HepG2 (cell line): Measurements from ENCODE around the gene SP7. TPM values are rescaled to one million over a fixed set of nuclear protein-coding genes. Genes with fewer than 3 reads are reported as not detected.

Experiments
- ATAC-seq: fragments of 200-7000 bp; cut with Tn5 transposase; 3 replicates; pipeline ENCODE4 v1.9.1; 2020; ENCODE audit warnings: mild to moderate bottlenecking, moderate library complexity
- BruUV-seq: library from RNA; stranded (reverse); fragments of 400-500 nt; replicated peaks from 2 replicates; lab custom pipeline; 2021; lab: Mats Ljungman, UMichigan
- CTCF ChIA-PET: fragments of 300-600 bp; formaldehyde crosslinking; extraction: SDS; loops from one replicate; lab custom pipeline; 2021; ENCODE audit warnings: low total read pairs, inconsistent platforms, low intra/inter-chr PET ratio; lab: Yijun Ruan, JAX
- POLR2A ChIA-PET: fragments of 350-600 bp; sonication (Branson Sonifier 250); formaldehyde crosslinking; loops from one replicate; lab custom pipeline; 2020; ENCODE audit warnings: antibody characterized with exemption, inconsistent platforms; lab: Yijun Ruan, JAX
- DNase-seq: peaks from one replicate; pipeline ENCODE4 v3.0.0-alpha.2; 2015; ENCODE audit warnings: low spot score
- FAIRE-seq: peaks from 3 replicates; lab custom pipeline; 2011; peaks lifted over from hg19 to GRCh38; lab: Jason Lieb, UNC
- H2AFZ ChIP-seq: one replicate; pipeline ENCODE4 v1.6.1; 2011; ENCODE audit warnings: low read length, inconsistent platforms
- H3K27ac ChIP-seq: fragments of 300-600 bp; 3 replicates; pipeline ENCODE4 v1.8.0; 2011; ENCODE audit warnings: mixed run types, mild to moderate bottlenecking, mixed read lengths, low read length, inconsistent platforms; ENCODE audit not compliant: insufficient read depth; ENCODE audit errors: extremely low read length
- H3K27me3 ChIP-seq, 2 experiments: fragments of 200-600 bp in 1 of 2; 2 replicates in 1 of 2; 3 replicates in 1 of 2; pipeline versions ENCODE4 v1.6.0 to v1.8.0; 2011; ENCODE audit warnings: low read length in 2 of 2, mild to moderate bottlenecking in 2 of 2, moderate library complexity in 2 of 2, inconsistent platforms in 1 of 2; ENCODE audit not compliant: insufficient read depth in 2 of 2, control insufficient read depth in 1 of 2
- H3K36me3 ChIP-seq, 2 experiments: fragments of 200-600 bp in 1 of 2; replicated peaks in 1 of 2; 2 replicates in 1 of 2; 3 replicates in 1 of 2; pipeline versions ENCODE4 v1.5.1 to v1.8.0; 2011; ENCODE audit warnings: low read length in 2 of 2, inconsistent platforms in 1 of 2; ENCODE audit not compliant: insufficient read depth in 2 of 2, control insufficient read depth in 1 of 2
- H3K4me1 ChIP-seq: 2 replicates; pipeline ENCODE4 v1.5.1; 2012; ENCODE audit warnings: low read length, inconsistent platforms; ENCODE audit not compliant: insufficient read depth
- H3K4me2 ChIP-seq: 2 replicates; pipeline ENCODE4 v1.6.0; 2011; ENCODE audit warnings: low read depth, low read length, inconsistent platforms
- H3K4me3 ChIP-seq, 3 experiments: fragments of 200-600 bp in 1 of 3; sonication (generic), shearing (Covaris generic) in 1 of 3; replicated peaks in 1 of 3; 2 replicates each; pipeline ENCODE4 v1.5.1; 2011 to 2016; ENCODE audit warnings: low read length in 3 of 3, inconsistent platforms in 2 of 3, low read depth in 2 of 3, mild to moderate bottlenecking in 2 of 3, control low read depth in 1 of 3, mixed read lengths in 1 of 3; ENCODE audit not compliant: insufficient read depth in 1 of 3
- H3K79me2 ChIP-seq: one replicate; pipeline ENCODE4 v1.6.1; 2011; ENCODE audit warnings: low read length, inconsistent platforms; ENCODE audit not compliant: insufficient read depth
- H3K9ac ChIP-seq: 2 replicates; pipeline ENCODE4 v1.6.0; 2011; ENCODE audit warnings: mild to moderate bottlenecking, low read depth, low read length, inconsistent platforms; ENCODE audit not compliant: insufficient read depth
- H3K9me3 ChIP-seq: 2 replicates; pipeline ENCODE4 v1.5.1; 2012; ENCODE audit warnings: mild to moderate bottlenecking, low read length
- H4K20me1 ChIP-seq: 2 replicates; pipeline ENCODE4 v1.6.0; 2011; ENCODE audit warnings: inconsistent platforms, mild to moderate bottlenecking, low read length, moderate library complexity; ENCODE audit not compliant: insufficient read depth
- CREB3 ChIP-seq: sonication (generic); formaldehyde crosslinking; IDR thresholded peaks from 2 replicates; pipeline ENCODE4 v1.5.0; 2020; ENCODE audit warnings: missing genetic modification reagents
- GZF1 ChIP-seq: sonication (generic); formaldehyde crosslinking; IDR thresholded peaks from 2 replicates; pipeline ENCODE4 v1.5.1; 2020; ENCODE audit warnings: mild to moderate bottlenecking, missing genetic modification reagents
- HDAC2 ChIP-seq: sonication (generic); formaldehyde crosslinking; IDR thresholded peaks from 2 replicates; pipeline ENCODE4 v1.4.0; 2020; ENCODE audit warnings: missing genetic modification reagents
- HNRNPK ChIP-seq: fragments of 200-400 bp; formaldehyde crosslinking; IDR thresholded peaks from 2 replicates; pipeline ENCODE4 v1.6.1; 2018; ENCODE audit warnings: low read length, low read depth, moderate library complexity, mild to moderate bottlenecking; ENCODE audit not compliant: poor library complexity, severe bottlenecking
- MAZ ChIP-seq, 2 experiments: sonication (generic) in 1 of 2; formaldehyde crosslinking in 1 of 2; IDR thresholded peaks; 2 replicates each; pipeline versions ENCODE4 v1.5.0 to v1.6.1; 2012 to 2020; ENCODE audit warnings: low read depth in 2 of 2, mild to moderate bottlenecking in 2 of 2, borderline replicate concordance in 1 of 2, improper control_type of control experiment in 1 of 2, low read length in 1 of 2, missing genetic modification reagents in 1 of 2, moderate library complexity in 1 of 2
- POLR2A ChIP-seq, 2 experiments: IDR thresholded peaks; 2 replicates each; pipeline ENCODE4 v1.6.1; 2011; ENCODE audit warnings: low read depth in 2 of 2, low read length in 2 of 2, mild to moderate bottlenecking in 1 of 2, moderate library complexity in 1 of 2; ENCODE audit not compliant: insufficient read depth in 1 of 2
- SIX4 ChIP-seq: sonication (generic); formaldehyde crosslinking; IDR thresholded peaks from 2 replicates; pipeline ENCODE4 v1.4.0; 2020; ENCODE audit warnings: missing genetic modification reagents
- THRA ChIP-seq: sonication (generic); formaldehyde crosslinking; IDR thresholded peaks from 2 replicates; pipeline ENCODE4 v1.4.0; 2020; ENCODE audit warnings: missing genetic modification reagents, borderline replicate concordance
- ZFX ChIP-seq: sonication (generic); formaldehyde crosslinking; IDR thresholded peaks from 2 replicates; pipeline ENCODE4 v1.4.0; 2020; ENCODE audit warnings: mild to moderate bottlenecking, low read depth, missing genetic modification reagents, moderate library complexity
- ZNF124 ChIP-seq: sonication (generic); formaldehyde crosslinking; IDR thresholded peaks from 2 replicates; pipeline ENCODE4 v1.4.0; 2020; ENCODE audit warnings: missing genetic modification reagents
- ZNF224 ChIP-seq: sonication (generic); formaldehyde crosslinking; IDR thresholded peaks from 2 replicates; pipeline ENCODE4 v1.5.0; 2020; ENCODE audit warnings: mild to moderate bottlenecking, missing genetic modification reagents
- ZNF282 ChIP-seq: fragments of 450-650 bp; IDR thresholded peaks from 2 replicates; pipeline ENCODE4 v1.6.1; 2018; ENCODE audit not compliant: partially characterized antibody
- ZNF460 ChIP-seq: sonication (generic); formaldehyde crosslinking; IDR thresholded peaks from 2 replicates; pipeline ENCODE4 v1.5.1; 2020; ENCODE audit warnings: missing genetic modification reagents, mild to moderate bottlenecking, borderline replicate concordance
- ZNF678 ChIP-seq: sonication (generic); formaldehyde crosslinking; IDR thresholded peaks from 2 replicates; pipeline ENCODE4 v1.4.0; 2020; ENCODE audit warnings: mild to moderate bottlenecking, missing genetic modification reagents
- ZNF772 ChIP-seq: sonication (generic); formaldehyde crosslinking; IDR thresholded peaks from 2 replicates; pipeline ENCODE4 v1.5.0; 2020; ENCODE audit warnings: mild to moderate bottlenecking, missing genetic modification reagents
- WGBS: methylation state at CpG from one replicate; pipeline ENCODE4 v1.1.6; 2017; ENCODE audit warnings: low lambda C conversion rate; 5-methylcytosine and 5-hydroxymethylcytosine counted together
- in situ Hi-C: cut with HindIII; loops from 2 replicates; pipeline ENCODE4 v1.10.0; 2017; ENCODE audit warnings: low pct_unique_long_range_greater_than_20kb; ENCODE audit not compliant: extremely low pct_ligation_motif_present
- intact Hi-C: fragments of 100-400 bp; cut with micrococcal nuclease; formaldehyde crosslinking; loops from one replicate; pipeline ENCODE4 v1.10.0; 2022; ENCODE audit not compliant: unreplicated experiment
- polyA plus RNA-seq, 8 experiments: library from polyadenylated mRNA; depleted of rRNA in 3 of 8; stranded (reverse) in 7 of 8; unstranded in 1 of 8; fragments of >200 nt; fragmentation: Illumina TruSeq in 4 of 8; extraction: Trizol in 4 of 8; gene quantifications; 2 replicates each; pipeline versions ENCODE4 v1.2.1 to v1.2.3, GENCODE V29; 2011 to 2016; ENCODE audit warnings: low read depth in 4 of 8, missing spikeins in 1 of 8, mixed read lengths in 1 of 8; ENCODE audit not compliant: insufficient read depth in 1 of 8
- total RNA-seq, 5 experiments: library from RNA; depleted of rRNA; stranded (reverse); fragments of >200 nt; fragmentation: Illumina TruSeq; extraction: Trizol; gene quantifications; 2 replicates each; pipeline ENCODE4 v1.2.3, GENCODE V29; 2016; ENCODE audit warnings: low read depth in 1 of 5
- TF ChIP-seq, protein P1 (sequence below): conservative IDR thresholded peaks from 2 replicates; pipeline ENCODE4 v1.6.1; 2018; ENCODE audit warnings: missing genetic modification reagents
- TF ChIP-seq, protein P2 (sequence below): IDR thresholded peaks from 2 replicates; pipeline ENCODE4 v1.6.1; 2016; ENCODE audit warnings: missing biosample characterization, missing genetic modification reagents, low read depth

SP7 gene
- total and polyA plus RNA-seq, 2 of the 13 experiments (the other 11 are each of a cell fraction or from before 2014, with no cell fraction given), result not detected

DNA sequence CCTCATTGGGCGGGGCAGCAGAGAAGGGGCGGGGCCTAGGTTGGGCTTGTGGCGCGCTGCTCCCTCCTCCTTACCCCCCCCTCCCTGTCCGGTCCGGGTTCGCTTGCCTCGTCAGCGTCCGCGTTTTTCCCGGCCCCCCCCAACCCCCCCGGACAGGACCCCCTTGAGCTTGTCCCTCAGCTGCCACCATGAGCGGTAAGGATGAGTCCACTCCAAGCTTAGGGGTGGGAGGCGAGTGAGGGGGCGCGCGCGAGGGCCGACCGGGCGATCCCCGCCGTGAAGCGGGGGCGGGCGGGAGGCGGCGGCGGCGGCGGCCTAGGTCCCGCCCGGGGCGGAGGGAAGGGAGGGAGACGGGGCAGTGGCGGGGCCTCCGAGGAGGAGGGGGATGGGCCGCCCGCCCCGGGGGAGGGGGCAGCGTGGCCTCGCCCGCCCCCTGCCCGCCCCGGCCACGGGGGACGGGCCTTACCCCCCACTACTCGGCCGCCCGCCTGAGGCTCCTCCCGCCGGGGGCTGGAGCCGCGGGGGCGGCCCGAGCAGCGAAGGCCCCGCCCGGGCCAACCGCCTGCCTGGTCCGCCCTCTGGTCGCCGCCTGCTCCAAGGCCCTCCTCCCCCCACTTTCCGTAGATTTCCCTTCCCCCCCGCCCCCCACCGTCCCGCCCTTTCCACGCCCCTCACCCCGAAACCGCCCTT, 44.1 kb upstream of the SP7 start, which contains the start of gene SP1:
Gene SP1 (plus strand): TSS at position 73 of the 690 bp plus-strand sequence. CDS start 116 bp downstream, at position 189.
- Histone ChIP-seq H2AFZ (peak within 1 kb of the TSS; percentile 77), H3K79me2 (peaks cover 31% of the 10 kb centered on the region), H3K27ac (peak within 1 kb of the TSS; percentile 79), H3K27me3 (no peaks in the 10 kb centered on the region; a peak in 1 of 5 replicates), H4K20me1 (no peaks in the 10 kb centered on the region), H3K36me3 (peaks cover 15 to 24% of the 10 kb centered on the region in 2 experiments), H3K4me1 (peaks cover 50% of the 10 kb centered on the region), H3K9me3 (no peaks in the 10 kb centered on the region), H3K4me2 (peak within 1 kb of the TSS; percentile 65), H3K9ac (peak within 1 kb of the TSS; percentile 74), H3K4me3 (peak within 1 kb of the TSS; percentile 73 to 87 (median 73))
- ChIA-PET POLR2A (interaction anchor here (0.6 to 2.7 kb wide), 22 partner anchors 8 to 301 kb away, joined by 3 to 24 read pairs (median 5); partner anchors contain the start of genes AAAS, CSAD, MYG1 and PRR13), CTCF (interaction anchor here (0.8 kb wide), 1 partner anchor 28 kb away, joined by 3 read pairs; no protein-coding TSS in a partner anchor)
- ATAC-seq (peak; percentile 56), DNase-seq (peak; percentile 76), FAIRE-seq (no peak)
- in situ Hi-C loops, result no loop called here
- intact Hi-C loops, result loop anchor here (5.0 kb wide), 1 partner anchor 42 kb away; the partner anchor contains the start of gene AMHR2
- no TSS peak for BruUV-seq
- WGBS, result 2% methylated on average over 23 of the region's 71 CpGs
- TF ChIP-seq MAZ (IDR thresholded peaks at IDR 0.05; ENCODE audit: borderline replicate concordance, low read depth, low read length) (peak; percentile 92), MAZ (CRISPR knock-in tag; IDR thresholded peaks at IDR 0.05; ENCODE audit: low read depth) (peak; percentile 72), HNRNPK (peak; percentile 98), SIX4 (no peak), ZNF124 (CRISPR knock-in tag) (no peak), CREB3 (no peak), ZNF772 (no peak), ZNF678 (CRISPR knock-in tag) (no peak), GZF1 (CRISPR knock-in tag) (no peak), ZFX (CRISPR knock-in tag) (peak; percentile 48; the same call in 1 of the 2 replicates), ZNF224 (CRISPR knock-in tag) (no peak), ZNF460 (CRISPR knock-in tag) (no peak), ZNF282 (no peak), HDAC2 (CRISPR knock-in tag) (no peak), POLR2A (IDR thresholded peaks at IDR 0.05; ENCODE audit: insufficient read depth in 1 of 2, low read depth in 2 of 2, low read length in 2 of 2) (peak; percentile 26 to 51; a peak in 2 of 4 replicates), THRA (CRISPR knock-in tag) (no peak)
- TF ChIP-seq, protein P1, sequence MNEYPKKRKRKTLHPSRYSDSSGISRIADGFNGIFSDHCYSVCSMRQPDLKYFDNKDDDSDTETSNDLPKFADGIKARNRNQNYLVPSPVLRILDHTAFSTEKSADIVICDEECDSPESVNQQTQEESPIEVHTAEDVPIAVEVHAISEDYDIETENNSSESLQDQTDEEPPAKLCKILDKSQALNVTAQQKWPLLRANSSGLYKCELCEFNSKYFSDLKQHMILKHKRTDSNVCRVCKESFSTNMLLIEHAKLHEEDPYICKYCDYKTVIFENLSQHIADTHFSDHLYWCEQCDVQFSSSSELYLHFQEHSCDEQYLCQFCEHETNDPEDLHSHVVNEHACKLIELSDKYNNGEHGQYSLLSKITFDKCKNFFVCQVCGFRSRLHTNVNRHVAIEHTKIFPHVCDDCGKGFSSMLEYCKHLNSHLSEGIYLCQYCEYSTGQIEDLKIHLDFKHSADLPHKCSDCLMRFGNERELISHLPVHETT (CRISPR knock-in tag), result peak; percentile 50
- TF ChIP-seq, protein P2, sequence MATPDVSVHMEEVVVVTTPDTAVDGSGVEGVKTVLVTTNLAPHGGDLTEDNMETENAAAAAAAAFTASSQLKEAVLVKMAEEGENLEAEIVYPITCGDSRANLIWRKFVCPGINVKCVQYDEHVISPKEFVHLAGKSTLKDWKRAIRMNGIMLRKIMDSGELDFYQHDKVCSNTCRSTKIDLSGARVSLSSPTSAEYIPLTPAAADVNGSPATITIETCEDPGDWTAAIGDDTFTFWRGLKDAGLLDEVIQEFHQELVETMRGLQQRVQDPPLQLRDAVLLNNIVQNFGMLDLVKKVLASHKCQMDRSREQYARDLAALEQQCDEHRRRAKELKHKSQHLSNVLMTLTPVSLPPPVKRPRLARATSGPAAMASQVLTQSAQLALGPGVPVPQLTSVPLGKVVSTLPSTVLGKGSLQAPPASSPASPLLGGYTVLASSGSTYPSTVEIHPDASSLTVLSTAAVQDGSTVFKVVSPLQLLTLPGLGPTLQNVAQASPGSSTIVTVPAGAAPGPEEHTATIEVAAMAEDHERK (CRISPR knock-in tag), result no peak
